GM18508 (cell line): ENCODE measurements around the gene IL36A.

Experiments
- ATAC-seq: cut with Tn5 transposase; IDR thresholded peaks from one replicate; pipeline ENCODE4 v1.9.1; 2021; ENCODE audit warnings: moderate number of reproducible peaks; ENCODE audit not compliant: insufficient read depth, unreplicated experiment

Gene IL36A

DNA sequence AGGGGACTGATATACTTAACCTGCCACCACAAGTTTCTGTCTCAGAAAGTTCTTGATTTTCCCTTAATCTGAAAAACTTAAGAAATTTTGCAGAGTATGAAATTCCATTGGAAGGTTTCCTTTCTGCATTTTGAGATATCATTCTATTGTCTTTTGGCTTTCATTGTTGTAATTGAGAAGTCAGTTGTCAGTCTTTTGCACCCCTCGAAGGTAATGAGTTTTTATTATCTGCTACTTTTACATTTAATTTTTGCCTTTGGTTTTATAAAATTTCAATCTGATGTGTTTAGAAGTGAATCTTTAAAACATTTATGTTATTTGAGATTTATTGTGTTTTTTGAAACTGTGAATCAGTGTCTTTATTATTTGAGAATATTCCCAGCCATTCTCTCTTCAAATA, 4.8 kb upstream of the IL36A start:
- ATAC-seq = no peak

DNA sequence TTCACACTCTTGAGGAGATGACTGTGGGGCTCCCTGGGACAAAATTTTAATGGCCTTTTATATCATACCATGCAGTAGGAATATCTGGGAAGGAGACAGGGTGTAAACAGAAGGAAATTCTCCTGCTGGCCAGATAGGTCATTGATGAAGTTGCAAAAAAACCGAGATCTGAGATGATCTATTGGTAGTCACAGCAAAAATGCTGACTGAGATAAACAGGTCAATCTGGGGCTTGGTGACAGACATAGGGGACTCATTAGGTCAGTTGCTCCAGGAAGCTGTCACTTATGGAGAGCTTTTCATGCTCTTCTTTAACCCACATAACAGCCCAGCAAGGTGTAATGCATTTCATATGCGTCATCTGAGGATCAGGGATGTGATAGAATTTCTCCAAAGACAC, 2.6 kb upstream of the IL36A start:
- no peak for ATAC-seq

DNA sequence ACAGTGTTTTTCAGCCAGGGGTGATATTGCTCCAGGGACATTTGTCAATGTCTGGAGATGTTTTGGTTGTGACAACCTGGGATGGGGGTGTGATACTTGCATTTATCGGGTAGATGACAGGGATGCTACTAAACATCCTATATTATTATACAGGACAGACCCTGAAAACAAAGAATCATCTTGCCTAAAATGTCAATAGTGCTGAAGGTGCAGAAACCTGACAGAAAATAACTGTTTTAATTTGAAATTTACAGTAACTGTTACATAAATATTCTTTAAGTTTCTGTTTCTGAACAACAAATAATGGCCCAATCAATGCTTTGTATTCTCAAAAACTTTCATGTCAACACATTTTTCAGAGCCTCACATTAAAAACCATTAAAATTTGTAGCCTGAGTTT, 2.0 kb downstream of the IL36A start:
- no peak for ATAC-seq

DNA sequence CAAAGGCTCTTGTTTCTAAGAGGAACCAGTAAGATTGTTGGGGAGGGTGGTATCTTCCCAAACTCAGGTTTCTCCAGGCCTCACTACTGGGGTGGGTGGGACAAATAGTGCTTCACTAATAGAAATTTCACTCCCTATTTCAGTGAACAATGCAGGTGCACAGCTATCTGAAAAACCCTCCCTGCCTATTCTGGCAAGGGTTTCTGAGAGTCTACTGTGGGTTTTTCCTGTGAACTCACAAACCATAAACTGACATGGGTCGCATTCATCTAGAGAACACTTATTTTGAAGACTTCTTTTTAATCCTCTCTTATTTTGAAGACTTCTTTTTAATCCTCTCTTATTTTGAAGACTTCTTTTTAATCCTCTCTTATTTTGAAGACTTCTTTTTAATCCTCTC, 4.4 kb downstream of the IL36A start:
- ATAC-seq = no peak

DNA sequence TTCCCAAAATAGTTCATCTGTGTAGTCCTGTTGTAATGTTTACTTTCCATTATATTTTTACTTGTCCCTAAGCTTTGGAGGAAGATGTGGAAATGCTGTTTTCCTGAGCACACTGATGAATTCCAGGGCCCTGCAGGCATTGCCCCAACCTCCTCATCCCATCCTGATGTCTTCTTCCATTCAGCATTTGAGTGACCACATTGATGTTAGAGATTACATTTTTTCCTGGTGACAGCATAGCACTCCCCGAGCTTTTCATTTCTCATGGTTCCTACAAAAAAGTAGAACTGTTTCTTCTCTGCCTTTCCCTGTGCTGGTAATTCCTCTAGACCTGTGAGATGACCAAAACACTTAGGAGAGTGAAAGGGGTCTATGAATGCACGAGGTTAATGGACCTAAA, 4.8 kb downstream of the IL36A start:
- ATAC-seq = no peak

DNA sequence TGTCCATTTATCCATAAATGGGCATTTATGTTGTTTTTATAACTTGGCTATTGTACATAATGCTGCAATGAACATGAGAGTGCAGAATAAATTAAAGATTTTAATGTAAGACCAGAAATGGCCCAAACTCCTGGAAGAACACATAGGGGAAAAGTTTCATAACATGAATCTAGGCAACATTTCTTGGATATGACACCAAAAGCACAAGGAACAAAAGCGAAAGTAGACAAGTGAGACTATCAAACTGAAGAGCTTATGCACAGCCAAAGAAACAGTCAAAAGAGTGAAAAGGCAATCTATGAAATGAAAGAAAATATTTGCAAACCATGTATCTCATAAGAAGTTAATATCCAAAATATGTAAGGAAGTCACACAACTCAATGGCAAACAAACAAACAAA, 5.8 kb downstream of the IL36A start:
- ATAC-seq = no peak

DNA sequence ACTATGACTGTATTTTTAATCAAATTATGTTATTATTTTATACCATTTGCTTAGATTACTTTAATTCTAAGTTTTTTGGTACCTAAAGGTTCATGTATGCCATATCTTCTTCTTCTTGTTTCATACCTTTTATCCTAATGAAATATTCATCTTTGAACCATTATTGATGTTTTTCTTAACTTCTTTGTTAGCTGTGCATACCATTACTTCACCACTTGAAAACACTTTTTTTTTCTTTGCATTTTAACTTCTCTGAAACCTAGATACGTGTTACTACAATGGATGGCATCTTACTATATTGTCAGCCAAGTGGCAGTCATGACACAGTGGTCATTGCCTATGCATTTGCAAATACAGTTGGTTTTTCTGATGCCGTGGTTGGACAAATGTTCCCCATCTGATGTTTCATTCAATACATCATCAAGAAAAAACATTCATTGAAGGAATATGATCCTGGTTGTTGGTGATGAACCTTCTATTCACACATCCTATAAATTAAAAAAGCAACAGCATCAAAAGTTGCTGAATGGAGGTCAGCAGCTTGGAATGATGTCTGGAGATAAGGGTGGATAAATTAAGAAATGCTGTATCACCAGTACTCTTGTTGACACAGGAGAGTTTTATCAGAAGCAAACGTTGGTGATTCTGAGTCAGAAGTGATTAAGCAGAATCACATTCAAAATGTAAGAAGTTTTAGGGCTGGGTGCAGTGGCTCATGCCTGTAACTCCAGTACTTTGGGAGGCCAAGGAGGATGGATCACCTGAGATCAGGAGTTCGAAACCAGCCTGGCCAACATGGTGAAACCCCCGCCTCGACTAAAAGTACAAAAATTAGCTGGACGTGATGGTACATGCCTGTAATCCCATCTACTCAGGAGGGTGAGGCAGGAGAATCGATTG, 7.4 kb downstream of the IL36A start:
- no peak for ATAC-seq

DNA sequence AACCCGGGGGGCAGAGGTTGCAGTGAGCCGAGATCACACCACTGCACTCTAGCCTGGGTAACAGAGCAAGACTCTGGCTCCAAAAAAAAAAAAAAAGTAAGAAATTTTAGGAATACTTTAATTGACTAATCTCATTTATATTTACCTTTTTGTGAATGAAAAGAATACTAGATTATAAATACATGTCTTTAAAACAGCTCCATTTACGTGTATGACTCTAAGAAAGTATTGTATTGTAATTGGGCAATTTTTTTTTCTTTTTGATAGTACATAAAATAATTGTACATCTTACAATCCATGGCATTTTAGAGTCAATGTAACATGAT, 8.0 kb downstream of the IL36A start:
- no peak for ATAC-seq

DNA sequence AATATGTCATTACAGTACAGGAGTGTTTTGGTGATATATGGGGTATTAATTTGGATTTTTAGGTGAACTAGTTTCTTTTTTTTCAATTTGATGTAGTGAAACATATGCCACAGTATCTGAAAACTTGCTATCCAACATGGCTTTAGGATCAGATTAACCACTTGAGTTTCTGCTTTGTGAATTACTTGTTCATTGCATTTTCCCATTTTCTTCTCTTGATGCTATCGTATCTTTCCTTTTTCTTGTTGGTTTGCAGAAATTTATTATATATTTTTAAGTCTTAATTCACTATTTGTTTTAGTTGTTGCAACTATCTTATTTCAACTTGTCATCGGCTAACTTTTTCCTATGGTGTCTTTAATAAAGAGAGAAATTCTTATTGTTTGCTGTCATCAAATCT, 8.8 kb downstream of the IL36A start:
- no peak for ATAC-seq

DNA sequence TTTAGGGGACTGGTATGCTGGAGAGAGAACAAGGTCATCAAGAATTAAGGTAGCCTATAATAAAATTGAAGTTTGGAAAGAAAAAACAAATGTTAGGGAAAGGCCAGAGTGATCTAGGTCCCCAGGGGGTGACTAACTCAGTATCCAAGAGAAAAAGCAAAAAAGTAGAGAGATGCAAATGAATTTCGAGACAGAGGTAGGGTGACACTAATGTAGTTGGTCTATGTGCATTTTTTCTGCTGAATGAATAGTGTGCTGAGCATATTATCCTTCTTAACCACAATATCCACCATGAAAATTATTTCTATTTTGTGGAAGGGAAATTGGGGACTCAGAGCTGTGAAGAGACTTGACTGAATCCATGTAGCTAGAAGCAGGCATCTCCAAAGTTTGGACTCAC, 9.8 kb downstream of the IL36A start:
- ATAC-seq = no peak

DNA sequence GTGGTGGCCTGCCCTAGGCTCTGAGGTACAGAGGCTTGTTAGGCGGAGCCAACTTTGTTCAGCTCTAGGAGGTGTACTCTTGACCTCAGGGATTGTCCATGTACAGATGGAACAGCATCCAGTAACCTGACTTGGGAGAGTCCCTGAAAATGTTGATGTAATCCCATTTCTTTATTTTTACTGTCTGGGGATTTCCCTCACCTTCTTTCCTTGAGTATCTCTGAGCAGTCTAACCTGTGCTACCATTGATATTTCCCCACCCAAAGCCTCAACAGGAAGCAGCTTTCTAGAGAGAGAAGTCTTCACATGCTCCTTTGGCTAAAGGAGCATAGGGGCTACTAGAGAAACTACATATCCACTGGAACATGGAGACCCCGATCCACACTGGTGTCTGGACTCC, 10.4 kb downstream of the IL36A start:
- no peak for ATAC-seq

DNA sequence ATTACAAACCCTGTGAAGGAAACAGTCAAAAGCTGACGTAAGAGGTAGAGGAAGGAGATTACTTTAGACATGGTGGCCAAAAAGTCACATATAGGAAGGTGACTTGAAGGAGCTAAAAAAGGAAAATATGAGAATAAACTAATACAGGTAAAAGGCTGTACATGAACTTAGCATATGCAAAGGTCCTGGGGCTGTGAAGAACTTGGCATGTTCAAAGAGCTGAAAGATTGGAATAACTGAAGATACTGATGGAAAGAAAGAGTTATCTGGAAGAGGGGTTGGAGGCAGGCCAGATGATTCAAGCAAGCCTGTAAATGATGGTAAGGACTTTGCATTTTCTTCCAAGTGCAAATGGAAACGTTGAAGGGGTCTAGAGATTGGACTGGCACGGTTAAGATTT, 13.2 kb downstream of the IL36A start:
- ATAC-seq = no peak

DNA sequence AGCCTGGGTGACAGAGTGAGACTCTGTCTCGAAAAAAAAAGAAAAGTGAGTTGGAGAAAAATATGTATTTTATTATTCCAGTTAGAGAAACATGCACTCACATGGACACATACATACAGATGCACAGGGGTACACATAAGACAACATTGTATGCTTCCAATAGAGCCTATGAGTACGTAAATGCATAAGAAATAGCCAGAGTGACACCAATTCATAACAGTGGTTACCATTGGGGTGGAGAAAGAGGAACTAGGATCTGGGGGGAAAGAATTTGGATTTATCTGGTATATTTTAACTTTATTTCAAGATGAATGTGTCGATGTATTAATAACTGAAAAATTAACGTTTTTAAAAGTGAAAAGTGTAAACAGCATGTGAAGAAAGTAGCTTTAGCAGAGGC, 16.1 kb downstream of the IL36A start:
- ATAC-seq = no peak

DNA sequence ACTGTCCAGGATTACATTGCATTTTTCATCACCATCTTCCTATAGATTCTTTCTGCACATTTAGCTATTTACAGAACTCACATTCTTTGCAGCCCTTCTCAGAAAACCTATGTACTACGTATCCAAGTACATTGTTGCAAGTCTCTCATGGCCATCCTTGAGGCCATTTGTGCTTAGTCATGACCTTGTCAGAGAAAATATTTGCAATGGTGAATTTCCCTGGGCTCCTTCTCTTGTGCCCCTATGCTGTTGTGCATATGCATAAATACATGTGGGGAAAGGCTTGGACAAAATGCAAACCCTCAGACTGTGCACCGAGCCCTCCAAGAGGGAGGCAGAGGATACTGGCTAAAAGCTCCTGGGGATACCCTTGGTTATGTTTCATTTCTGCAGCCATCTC, 19.5 kb downstream of the IL36A start:
- ATAC-seq = no peak

DNA sequence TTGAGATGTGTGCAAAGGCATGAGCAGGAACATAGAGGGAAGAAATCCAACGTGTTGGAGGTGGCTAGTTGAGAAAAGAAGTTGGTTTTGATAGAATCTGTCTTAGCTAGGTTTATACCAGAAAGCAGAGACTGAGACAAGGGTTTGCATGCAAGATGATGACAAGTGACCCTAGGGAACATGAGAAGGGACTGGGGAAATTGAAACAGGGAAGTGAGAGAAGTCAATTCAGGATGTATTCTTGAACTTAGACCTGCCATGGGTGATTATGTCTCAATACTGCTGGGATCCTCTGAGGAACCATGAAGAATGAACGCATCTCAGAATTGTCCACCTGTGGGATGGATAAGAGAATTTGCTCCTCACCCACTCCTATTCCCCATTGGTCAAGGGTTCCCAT, 20.5 kb downstream of the IL36A start:
- no peak for ATAC-seq

DNA sequence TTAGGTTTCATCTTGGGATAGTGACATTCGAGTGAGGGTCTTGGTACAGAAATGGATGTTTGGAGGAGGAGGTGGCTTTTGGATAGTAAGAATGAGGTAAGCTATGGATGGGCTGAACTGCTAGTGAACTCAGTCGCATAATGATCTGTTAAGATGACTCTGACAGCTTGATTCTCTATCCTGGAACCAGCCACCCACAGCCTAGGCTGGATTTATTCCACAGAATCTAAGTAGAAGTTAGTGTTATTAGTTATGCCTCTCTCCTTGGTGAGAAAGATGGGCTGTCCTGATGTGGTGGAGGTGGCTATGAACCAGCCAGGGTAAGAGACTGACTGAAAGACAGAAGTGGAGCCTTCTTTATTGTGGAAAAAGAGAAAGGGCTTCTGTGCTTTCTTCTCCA, 22.4 kb downstream of the IL36A start:
- no peak for ATAC-seq

DNA sequence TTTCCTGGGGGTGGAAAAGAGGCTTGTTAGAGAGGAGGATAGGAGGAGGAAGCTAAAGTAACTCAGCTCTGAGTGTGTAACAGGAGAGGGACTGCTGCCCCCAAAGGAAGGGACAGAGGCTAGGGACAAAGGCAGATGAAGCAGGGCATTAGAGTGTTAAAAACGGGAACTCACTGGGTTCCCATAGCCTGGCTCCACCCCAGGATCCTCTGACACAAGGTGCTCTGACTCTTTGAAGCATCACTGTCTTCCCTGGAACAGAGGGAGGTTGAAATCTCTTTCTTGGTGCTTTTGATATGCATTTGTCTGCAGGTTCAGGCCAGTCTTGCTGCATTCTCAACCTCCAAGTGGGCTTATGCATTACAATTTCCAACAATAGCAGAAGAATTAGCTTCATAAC, 22.9 kb downstream of the IL36A start:
- no peak for ATAC-seq

DNA sequence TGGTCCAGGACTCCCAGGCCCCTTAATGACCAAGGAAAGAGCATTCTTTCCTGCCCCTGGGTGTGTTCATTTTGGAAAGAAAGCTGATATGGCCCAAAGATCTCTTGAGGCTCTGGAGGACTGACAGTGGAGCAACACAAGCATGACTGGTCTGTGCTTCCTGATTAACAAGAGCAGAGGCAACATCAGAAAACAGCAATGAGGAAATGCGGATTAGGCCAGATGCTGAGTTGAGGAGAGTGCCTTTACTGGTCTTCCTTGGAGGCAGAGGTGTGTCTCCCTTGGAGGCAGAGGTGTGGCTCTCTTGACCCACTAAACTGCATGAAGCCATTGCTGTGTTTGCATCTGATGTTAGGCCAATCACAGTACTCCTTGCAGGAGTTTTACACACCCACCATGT, 27.5 kb downstream of the IL36A start:
- ATAC-seq = no peak

DNA sequence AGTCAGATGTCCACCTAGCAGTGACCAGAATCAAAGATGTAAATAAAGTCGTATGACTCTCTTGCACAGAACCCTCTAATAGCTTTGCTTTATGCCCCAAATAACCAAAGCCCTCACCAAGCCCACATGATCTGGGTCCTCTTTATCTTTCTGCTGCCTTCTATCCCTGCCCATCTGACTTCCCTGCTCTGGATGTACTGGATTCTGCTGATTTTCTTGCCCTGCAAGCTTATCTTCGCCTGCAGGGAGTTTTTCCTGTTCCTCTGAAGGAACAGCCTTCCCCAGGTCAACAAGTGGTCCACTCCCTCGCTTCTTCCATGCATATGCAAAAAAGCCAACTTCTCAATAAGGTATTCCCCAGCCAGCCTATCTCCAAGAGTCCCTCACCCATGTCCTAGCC, 28.8 kb downstream of the IL36A start:
- no peak for ATAC-seq

DNA sequence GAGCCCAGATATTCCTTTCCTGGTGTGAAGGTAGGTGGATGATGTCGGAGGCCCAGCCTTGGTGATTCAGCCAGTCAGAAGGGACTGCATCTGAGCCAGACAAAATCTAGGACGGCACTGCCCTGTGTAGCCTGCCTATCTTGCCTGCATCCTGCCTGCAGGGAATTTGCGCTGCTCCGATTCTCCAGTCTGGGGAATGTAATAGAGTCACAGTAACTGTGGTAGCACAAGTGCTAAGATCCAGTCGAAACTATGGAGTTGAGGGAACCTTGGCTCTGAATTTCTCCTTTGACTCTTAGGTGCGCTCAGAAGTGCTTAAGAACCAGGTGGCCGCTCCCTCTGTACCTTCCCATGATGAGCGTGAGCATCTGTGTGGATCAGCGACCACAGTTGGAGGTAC, 31.5 kb downstream of the IL36A start:
- no peak for ATAC-seq

DNA sequence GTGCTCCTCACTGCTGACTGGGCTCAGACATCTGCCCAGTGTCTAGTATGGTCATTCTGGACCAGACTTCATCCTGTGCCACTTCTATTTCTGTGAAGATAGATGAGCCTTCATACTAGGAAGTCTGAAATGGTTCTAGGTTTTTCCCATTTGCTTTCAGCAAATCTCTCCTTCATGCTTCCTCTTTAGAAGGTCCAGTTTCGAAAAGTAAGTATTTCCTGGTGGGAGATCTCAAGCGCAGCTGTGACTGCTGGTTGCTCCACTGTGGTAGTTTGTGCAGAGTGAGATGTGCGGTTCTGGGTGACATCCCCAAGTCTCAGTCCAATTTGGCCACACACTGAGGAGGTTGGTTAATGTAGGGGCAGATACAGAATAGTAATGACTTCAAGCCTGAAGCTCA, 33.0 kb downstream of the IL36A start:
- no peak for ATAC-seq

DNA sequence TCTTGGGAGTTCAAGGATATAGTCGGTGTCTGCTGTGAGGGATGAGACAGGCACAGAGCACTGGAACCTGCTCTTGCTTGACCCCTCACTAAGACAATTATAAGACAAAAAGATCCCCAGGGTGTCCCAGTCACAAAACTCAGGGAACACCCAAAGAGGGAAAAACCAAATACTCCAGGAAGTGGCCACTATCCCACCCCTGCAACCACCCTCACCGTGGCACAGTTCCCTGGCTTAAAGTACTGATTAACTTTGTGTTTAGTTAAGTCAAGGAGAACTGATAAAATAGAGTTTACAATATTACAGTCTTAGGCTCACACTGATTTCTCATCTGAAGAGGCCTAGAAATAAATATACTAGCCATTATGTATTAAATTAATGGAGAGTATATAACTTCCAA, 33.9 kb downstream of the IL36A start:
- ATAC-seq = no peak

DNA sequence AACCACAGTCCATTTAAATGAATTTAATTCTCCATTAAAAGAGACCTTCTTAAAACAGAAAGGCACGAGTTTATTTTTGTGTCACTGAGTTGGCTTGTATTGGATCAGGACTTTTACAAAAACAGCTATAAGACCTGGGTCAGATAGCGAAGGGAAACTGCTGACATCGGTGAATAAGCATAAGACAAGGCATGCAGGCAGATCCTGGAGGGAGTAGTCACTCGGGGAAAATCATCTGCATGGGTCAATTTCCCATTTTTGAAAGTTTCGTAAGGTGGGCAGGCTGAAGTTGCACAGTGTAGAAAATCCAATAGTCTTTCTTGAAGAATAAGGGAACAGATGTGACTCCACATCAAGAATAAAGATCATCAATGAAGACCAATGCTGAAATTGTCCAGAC, 34.5 kb downstream of the IL36A start:
- ATAC-seq = no peak
